ENCODE data around the gene PM20D2. TPM values are rescaled to one million over a fixed set of nuclear protein-coding genes. Genes with fewer than 3 reads are reported as not detected.
"Not testable (repeated sequence)": the region's sequence is repeated elsewhere in the genome, so short reads cannot be mapped to it uniquely, and the experiment has no call there.

PM20D2 gene
- 1 to 10 TPM; 5.0 to 5.5 TPM for total RNA-seq

GRCh38 chr6:89145956-89146717 is at the start of gene PM20D2:
TSS of gene PM20D2 (plus strand) at chr6:89146055. CDS start at chr6:89146145, 90 bp downstream.
- H3K27me3 Mint-ChIP-seq = peaks cover 28% of the 10 kb centered on the region
- peak; percentile 57 for DNase-seq
- H3K9me3 Mint-ChIP-seq = no peaks in the 10 kb centered on the region
- H3K4me3 Mint-ChIP-seq = peak within 1 kb of the TSS; percentile 82
- ChIA-PET CTCF (interaction anchor here (1.0 to 3.6 kb wide), 7 partner anchors 9 to 226 kb away, joined by 3 to 32 read pairs (median 5); partner anchors contain the start of gene PNRC1), POLR2A (interaction anchor here (0.6 to 8.8 kb wide), 22 partner anchors 8 to 683 kb away, joined by 3 to 178 read pairs (median 4); partner anchors contain the start of genes LYRM2, PNRC1, RNGTT and RRAGD)
- H3K27ac Mint-ChIP-seq = peak within 1 kb of the TSS; percentile 73
- peaks cover 34% of the 10 kb centered on the region for H3K4me1 Mint-ChIP-seq
- H3K36me3 Mint-ChIP-seq (ENCODE audit: low read depth) = peaks cover 14% of the 10 kb centered on the region

- DNase-seq = no peak
- H3K27me3 Mint-ChIP-seq = no peaks in the 10 kb centered on the region
- H3K36me3 Mint-ChIP-seq (ENCODE audit: low read depth) = no peaks in the 10 kb centered on the region
- POLR2A ChIA-PET = interaction anchor here (2.4 to 3.9 kb wide), 2 partner anchors 16 to 19 kb away, joined by 13 to 17 read pairs; partner anchors contain the start of gene PNRC1
- H3K4me3 Mint-ChIP-seq = no peak overlapping the region
- no peaks in the 10 kb centered on the region for H3K9me3 Mint-ChIP-seq
- H3K4me1 Mint-ChIP-seq = peaks cover 8% of the 10 kb centered on the region
- CTCF ChIA-PET = interaction anchor here (1.1 to 1.3 kb wide), 2 partner anchors 8 to 47 kb away, joined by 3 read pairs; partner anchors contain the start of gene PM20D2
- no peak overlapping the region for H3K27ac Mint-ChIP-seq
Observed at GRCh38 chr6:89098461-89098860, 47.4 kb upstream of the PM20D2 start.

GRCh38 chr6:89100114-89100513 is 45.7 kb upstream of the PM20D2 start:
- Mint-ChIP-seq H3K9me3 (no peaks in the 10 kb centered on the region), H3K36me3 (ENCODE audit: low read depth) (no peaks in the 10 kb centered on the region), H3K27me3 (no peaks in the 10 kb centered on the region), H3K4me3 (no peak overlapping the region), H3K4me1 (peaks cover 8% of the 10 kb centered on the region), H3K27ac (no peak overlapping the region)
- ChIA-PET CTCF (interaction anchor here (1.0 kb wide), 1 partner anchor 21 kb away, joined by 3 read pairs; no protein-coding TSS in a partner anchor), POLR2A (interaction anchor here (1.3 to 3.9 kb wide), 3 partner anchors 12 to 20 kb away, joined by 3 to 13 read pairs (median 4); partner anchors contain the start of gene PNRC1)
- no peak for DNase-seq

- H3K36me3 Mint-ChIP-seq (ENCODE audit: low read depth) = no peaks in the 10 kb centered on the region
- DNase-seq = no peak
- H3K4me3 Mint-ChIP-seq = no peak overlapping the region
- POLR2A ChIA-PET = interaction anchor here (1.0 to 1.5 kb wide), 3 partner anchors 8 to 36 kb away, joined by 3 to 4 read pairs (median 3); no protein-coding TSS in a partner anchor
- no peaks in the 10 kb centered on the region for H3K27me3 Mint-ChIP-seq
- no peaks in the 10 kb centered on the region for H3K9me3 Mint-ChIP-seq
- CTCF ChIA-PET = no interaction called here
- no peak overlapping the region for H3K27ac Mint-ChIP-seq
- no peaks in the 10 kb centered on the region for H3K4me1 Mint-ChIP-seq
Observed at GRCh38 chr6:89110284-89110683, 35.6 kb upstream of the PM20D2 start.

GRCh38 chr6:89111933-89112332 is 33.9 kb upstream of the PM20D2 start:
- Mint-ChIP-seq H3K9me3 (no peaks in the 10 kb centered on the region), H3K27ac (no peak overlapping the region), H3K36me3 (ENCODE audit: low read depth) (no peaks in the 10 kb centered on the region), H3K27me3 (peaks cover 11% of the 10 kb centered on the region), H3K4me1 (peaks cover 2% of the 10 kb centered on the region), H3K4me3 (no peak overlapping the region)
- no peak for DNase-seq
- ChIA-PET POLR2A (interaction anchor here (1.5 kb wide), 1 partner anchor 10 kb away, joined by 3 read pairs; no protein-coding TSS in a partner anchor), CTCF (no interaction called here)

GRCh38 chr6:89116702-89117101 is 29.2 kb upstream of the PM20D2 start:
- CTCF ChIA-PET = interaction anchor here (1.0 to 1.2 kb wide), 2 partner anchors 12 to 18 kb away, joined by 3 to 4 read pairs; no protein-coding TSS in a partner anchor
- Mint-ChIP-seq H3K27me3 (peaks cover 34% of the 10 kb centered on the region), H3K27ac (no peak overlapping the region), H3K36me3 (ENCODE audit: low read depth) (no peaks in the 10 kb centered on the region), H3K4me3 (peak overlapping the region; percentile 68), H3K9me3 (no peaks in the 10 kb centered on the region), H3K4me1 (peaks cover 5% of the 10 kb centered on the region)
- no peak for DNase-seq
- POLR2A ChIA-PET = interaction anchor here (1.1 to 2.7 kb wide), 2 partner anchors 36 to 231 kb away, joined by 3 to 17 read pairs; partner anchors contain the start of gene PNRC1

- peaks cover 5% of the 10 kb centered on the region for H3K4me1 Mint-ChIP-seq
- H3K4me3 Mint-ChIP-seq = peak within 1 kb of the TSS; percentile 68
Observed at GRCh38 chr6:89117211-89118108, 28.4 kb upstream of the PM20D2 start, which contains the start of gene SRSF12. TSS of gene SRSF12 (minus strand) at chr6:89118071. CDS start at chr6:89117887, 184 bp downstream.

GRCh38 chr6:89118931-89119330 is 26.9 kb upstream of the PM20D2 start:
- POLR2A ChIA-PET = interaction anchor here (0.7 to 2.7 kb wide), 4 partner anchors 20 to 38 kb away, joined by 3 to 17 read pairs (median 4); partner anchors contain the start of genes PM20D2 and PNRC1

More at GRCh38 chr6:89117211-89118108, 28.4 kb upstream of the PM20D2 start, which contains the start of gene SRSF12:
- POLR2A ChIA-PET = interaction anchor here (1.1 to 2.7 kb wide), 2 partner anchors 37 to 231 kb away, joined by 3 to 17 read pairs; partner anchors contain the start of gene PNRC1
- peaks cover 37% of the 10 kb centered on the region for H3K27me3 Mint-ChIP-seq
- H3K27ac Mint-ChIP-seq = no peak within 1 kb of the TSS
- CTCF ChIA-PET = interaction anchor here (1.0 to 1.2 kb wide), 4 partner anchors 11 to 135 kb away, joined by 3 to 4 read pairs (median 3); no protein-coding TSS in a partner anchor
- H3K9me3 Mint-ChIP-seq = no peaks in the 10 kb centered on the region
- H3K36me3 Mint-ChIP-seq (ENCODE audit: low read depth) = no peaks in the 10 kb centered on the region
- DNase-seq = peak; percentile 36

GRCh38 chr6:89120371-89120770 is 25.5 kb upstream of the PM20D2 start:
- peaks cover 37% of the 10 kb centered on the region for H3K27me3 Mint-ChIP-seq
- CTCF ChIA-PET = no interaction called here

More at GRCh38 chr6:89118931-89119330, 26.9 kb upstream of the PM20D2 start:
- H3K4me1 Mint-ChIP-seq = peaks cover 5% of the 10 kb centered on the region
- no peak overlapping the region for H3K27ac Mint-ChIP-seq
- peaks cover 37% of the 10 kb centered on the region for H3K27me3 Mint-ChIP-seq
- no peaks in the 10 kb centered on the region for H3K36me3 Mint-ChIP-seq (ENCODE audit: low read depth)
- CTCF ChIA-PET = no interaction called here
- DNase-seq = no peak
- no peaks in the 10 kb centered on the region for H3K9me3 Mint-ChIP-seq
- H3K4me3 Mint-ChIP-seq = no peak overlapping the region

GRCh38 chr6:89121934-89122333 is 23.9 kb upstream of the PM20D2 start:
- Mint-ChIP-seq H3K4me1 (peaks cover 3% of the 10 kb centered on the region), H3K9me3 (no peaks in the 10 kb centered on the region), H3K27ac (no peak overlapping the region), H3K36me3 (ENCODE audit: low read depth) (no peaks in the 10 kb centered on the region), H3K4me3 (no peak overlapping the region), H3K27me3 (peaks cover 26% of the 10 kb centered on the region)
- POLR2A ChIA-PET = no interaction called here
- DNase-seq = no peak
- CTCF ChIA-PET = no interaction called here

More at GRCh38 chr6:89120371-89120770, 25.5 kb upstream of the PM20D2 start:
- POLR2A ChIA-PET = interaction anchor here (1.4 kb wide), 1 partner anchor 35 kb away, joined by 3 read pairs; no protein-coding TSS in a partner anchor
- Mint-ChIP-seq H3K36me3 (ENCODE audit: low read depth) (no peaks in the 10 kb centered on the region), H3K27ac (no peak overlapping the region), H3K9me3 (no peaks in the 10 kb centered on the region), H3K4me1 (peaks cover 5% of the 10 kb centered on the region), H3K4me3 (no peak overlapping the region)
- no peak for DNase-seq

GRCh38 chr6:89122625-89123024 is 23.2 kb upstream of the PM20D2 start:
- Mint-ChIP-seq H3K4me3 (no peak overlapping the region), H3K4me1 (no peaks in the 10 kb centered on the region), H3K27me3 (peaks cover 22% of the 10 kb centered on the region), H3K27ac (no peak overlapping the region), H3K36me3 (ENCODE audit: low read depth) (no peaks in the 10 kb centered on the region), H3K9me3 (no peaks in the 10 kb centered on the region)
- CTCF ChIA-PET = interaction anchor here (1.2 to 1.9 kb wide), 3 partner anchors 139 to 310 kb away, joined by 3 to 7 read pairs (median 6); partner anchors contain the start of gene ANKRD6
- POLR2A ChIA-PET = interaction anchor here (1.1 kb wide), 1 partner anchor 24 kb away, joined by 5 read pairs; the partner anchor contains the start of gene PM20D2
- no peak for DNase-seq

GRCh38 chr6:89128256-89128671 is 17.6 kb upstream of the PM20D2 start:
- H3K9me3 Mint-ChIP-seq; H3K27ac Mint-ChIP-seq; DNase-seq; H3K36me3 Mint-ChIP-seq (ENCODE audit: low read depth); H3K27me3 Mint-ChIP-seq; H3K4me3 Mint-ChIP-seq; POLR2A ChIA-PET; H3K4me1 Mint-ChIP-seq: not testable (repeated sequence)
- CTCF ChIA-PET = interaction anchor here (1.1 kb wide), 1 partner anchor 12 kb away, joined by 4 read pairs; no protein-coding TSS in a partner anchor

Data from activated CD4-positive, alpha-beta memory T cell treated with anti-CD3 and anti-CD28 coated beads, Interleukin-2, amount 10 ng/mL, durations not matched to agents 7 days and 5 days (primary cell).